GM18505 (cell line): ENCODE data around the gene CORO1A.
"Not testable (repeated sequence)": the region's sequence is repeated elsewhere in the genome, so short reads cannot be mapped to it uniquely, and the experiment has no call there.

ENCODE experiments used
- ATAC-seq: cut with Tn5 transposase; IDR thresholded peaks from one replicate; pipeline ENCODE4 v1.9.1; 2021; ENCODE audit not compliant: unreplicated experiment
- POLR2A ChIP-seq: IDR thresholded peaks from 4 replicates; pipeline ENCODE4 v1.6.1; 2011; ENCODE audit warnings: borderline replicate concordance; ENCODE audit not compliant: insufficient read depth, insufficient read length; ENCODE audit errors: extremely low read depth

The CORO1A gene

GRCh38 chr16:30151091-30151490 is 32.3 kb upstream of the CORO1A start:
- no peak for ATAC-seq
- no peak for TF ChIP-seq POLR2A

- ATAC-seq = no peak
- no peak for TF ChIP-seq POLR2A
Measured at GRCh38 chr16:30152517-30152916, 30.9 kb upstream of the CORO1A start.

- TF ChIP-seq POLR2A = no peak
- no peak for ATAC-seq
Measured at GRCh38 chr16:30155188-30155587, 28.2 kb upstream of the CORO1A start.

GRCh38 chr16:30157214-30157613 is 26.2 kb upstream of the CORO1A start:
- TF ChIP-seq POLR2A = no peak
- no peak for ATAC-seq

GRCh38 chr16:30163538-30163937 is 19.9 kb upstream of the CORO1A start:
- no peak for TF ChIP-seq POLR2A
- no peak for ATAC-seq

- ATAC-seq = peak; percentile 69
- TF ChIP-seq POLR2A = no peak
Measured at GRCh38 chr16:30166202-30166902, 17.1 kb upstream of the CORO1A start.

- not testable (repeated sequence) for ATAC-seq
Measured at GRCh38 chr16:30168746-30169145, 14.7 kb upstream of the CORO1A start.

GRCh38 chr16:30169416-30169815 is 14.0 kb upstream of the CORO1A start:
- not testable (repeated sequence) for ATAC-seq

- ATAC-seq = not testable (repeated sequence)
Measured at GRCh38 chr16:30170145-30170544, 13.3 kb upstream of the CORO1A start.

GRCh38 chr16:30173054-30173453 is 10.3 kb upstream of the CORO1A start:
- no peak for ATAC-seq
- no peak for TF ChIP-seq POLR2A

- ATAC-seq = not testable (repeated sequence)
Measured at GRCh38 chr16:30176876-30177275, 6.5 kb upstream of the CORO1A start.

- ATAC-seq = no peak
- TF ChIP-seq POLR2A = no peak
Measured at GRCh38 chr16:30179195-30179594, 4.2 kb upstream of the CORO1A start.

GRCh38 chr16:30179931-30180330 is 3.5 kb upstream of the CORO1A start:
- ATAC-seq = no peak
- TF ChIP-seq POLR2A = no peak

- no peak for TF ChIP-seq POLR2A
- ATAC-seq = no peak
Measured at GRCh38 chr16:30180741-30181140, 2.7 kb upstream of the CORO1A start.

GRCh38 chr16:30184096-30184890 is 891 bp downstream of the CORO1A start:
- peak; percentile 92 for TF ChIP-seq POLR2A
- ATAC-seq = peak; percentile 8
